GM19193 (cell line): Measurements from ENCODE around the gene ZFC3H1.

ENCODE experiments used
- POLR2A ChIP-seq: IDR thresholded peaks from 4 replicates; pipeline ENCODE4 v1.6.1; 2011; ENCODE audit not compliant: insufficient read depth, insufficient read length; ENCODE audit errors: extremely low read depth

The ZFC3H1 gene

DNA sequence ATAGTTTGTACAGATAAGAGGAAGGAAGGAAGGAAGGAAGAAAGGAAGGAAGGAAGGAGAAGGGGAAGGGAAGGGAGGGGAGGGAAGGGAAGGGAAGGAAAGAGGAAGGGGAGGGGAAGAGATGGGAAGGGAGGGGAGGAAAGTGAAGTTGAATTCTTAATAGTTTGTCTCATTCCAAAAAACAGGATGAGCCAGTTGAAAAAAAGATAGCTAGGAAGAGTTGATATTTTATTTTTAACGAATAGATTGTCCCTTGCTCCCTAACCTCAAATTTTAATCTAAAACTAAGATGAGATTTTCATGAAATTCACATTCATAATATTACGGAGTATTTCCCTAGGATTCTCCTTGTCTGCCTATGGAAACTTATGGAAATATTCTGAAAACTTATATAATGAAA is 80.7 kb downstream of the ZFC3H1 start:
- no peak for TF ChIP-seq POLR2A

DNA sequence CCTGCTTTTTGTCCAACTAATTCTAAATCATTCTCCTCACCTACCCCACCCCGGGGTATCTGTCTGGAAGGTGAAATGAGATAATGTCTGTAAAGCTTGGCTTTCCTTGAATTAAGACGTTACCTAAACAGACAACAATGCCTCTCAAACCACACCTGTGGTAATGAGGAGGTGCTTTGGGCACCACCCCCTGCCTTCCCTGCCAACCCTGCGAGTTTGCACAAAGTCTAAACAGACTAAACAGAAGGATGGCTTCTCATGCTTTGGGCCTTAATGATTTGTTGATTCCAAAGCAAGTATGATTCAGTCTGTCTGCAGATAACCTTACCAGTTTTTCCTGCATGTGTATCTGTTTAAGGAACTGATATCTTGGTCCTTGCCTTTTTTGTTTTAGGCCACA is 82.4 kb downstream of the ZFC3H1 start:
- no peak for TF ChIP-seq POLR2A

DNA sequence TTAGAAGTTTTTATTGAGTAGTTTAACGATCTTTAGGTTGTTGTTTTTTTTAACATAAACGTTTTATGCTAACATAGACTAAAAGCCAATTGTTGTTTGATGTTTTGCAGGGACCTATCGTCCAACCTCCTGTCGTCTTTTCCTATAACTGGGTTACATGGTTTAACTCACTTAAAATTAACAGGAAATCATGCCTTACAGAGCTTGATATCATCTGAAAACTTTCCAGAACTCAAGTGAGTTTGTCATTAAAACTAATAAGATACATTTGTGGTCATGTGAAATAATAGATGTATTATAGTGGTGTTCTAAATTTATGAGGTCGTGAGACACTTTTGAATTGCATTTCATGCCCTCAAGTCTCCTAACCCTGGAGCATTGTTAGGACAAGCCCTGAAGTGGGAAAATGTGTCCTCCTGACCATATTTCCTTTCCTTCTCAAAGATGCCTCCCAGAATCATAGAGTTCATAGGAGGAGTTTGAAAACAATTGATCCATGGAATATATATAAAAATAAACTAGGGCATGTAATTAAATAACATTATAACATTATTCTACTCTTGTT is 84.9 kb downstream of the ZFC3H1 start:
- TF ChIP-seq POLR2A: no peak

DNA sequence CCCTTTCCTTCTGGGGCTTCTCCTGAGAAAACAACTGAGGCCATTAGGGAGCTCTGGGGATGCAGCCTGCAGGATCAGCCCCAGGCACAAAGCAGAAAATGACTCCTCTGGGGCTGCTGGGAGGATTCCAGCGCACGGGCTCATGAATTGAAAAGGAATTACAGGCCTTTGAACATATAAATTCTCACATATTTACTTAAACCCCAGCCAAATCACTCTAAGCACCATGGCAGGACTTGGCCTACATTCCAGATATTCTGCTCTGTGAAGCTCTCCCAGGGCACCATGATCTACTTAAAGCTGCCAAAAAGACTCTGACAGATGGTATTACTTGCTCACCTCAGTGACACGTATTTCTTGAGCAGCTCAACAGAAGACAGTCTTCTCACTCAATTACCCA is 87.2 kb downstream of the ZFC3H1 start:
- TF ChIP-seq POLR2A: no peak

DNA sequence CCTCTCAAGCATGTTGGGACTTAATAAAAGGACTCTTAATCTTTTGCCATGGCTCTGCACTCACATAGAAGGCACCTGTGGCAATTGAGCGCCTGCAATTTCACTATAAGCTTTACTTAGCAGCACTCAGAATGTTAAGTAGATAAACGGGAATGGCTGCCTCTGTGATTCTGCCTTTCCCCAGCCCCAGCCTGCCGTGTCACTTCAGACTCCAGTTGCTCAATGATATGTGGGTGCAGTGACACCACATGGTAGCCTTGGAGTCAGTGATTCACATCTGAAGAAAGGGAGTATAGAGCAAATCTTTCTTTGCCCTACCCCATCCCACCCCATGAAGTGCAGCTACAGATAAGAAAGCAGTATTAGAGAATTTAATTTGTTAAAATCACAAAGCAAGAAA is 96.1 kb downstream of the ZFC3H1 start:
- no peak for TF ChIP-seq POLR2A

DNA sequence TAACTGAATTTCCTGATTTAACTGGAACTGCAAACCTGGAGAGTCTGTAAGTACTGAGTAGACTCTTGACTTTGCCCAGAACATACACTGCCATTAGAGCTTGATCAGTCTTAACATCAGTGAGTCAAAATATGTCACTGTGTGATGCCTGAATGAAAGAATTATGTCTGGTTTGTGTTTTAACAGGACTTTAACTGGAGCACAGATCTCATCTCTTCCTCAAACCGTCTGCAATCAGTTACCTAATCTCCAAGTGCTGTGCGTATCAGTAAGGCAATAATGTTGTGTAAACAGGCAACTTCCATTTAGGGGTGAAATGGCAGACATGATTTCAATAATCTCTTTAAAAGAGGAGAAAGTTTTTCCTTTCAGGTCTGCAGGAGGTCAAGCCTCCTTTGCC is 97.0 kb downstream of the ZFC3H1 start:
- no peak for TF ChIP-seq POLR2A

DNA sequence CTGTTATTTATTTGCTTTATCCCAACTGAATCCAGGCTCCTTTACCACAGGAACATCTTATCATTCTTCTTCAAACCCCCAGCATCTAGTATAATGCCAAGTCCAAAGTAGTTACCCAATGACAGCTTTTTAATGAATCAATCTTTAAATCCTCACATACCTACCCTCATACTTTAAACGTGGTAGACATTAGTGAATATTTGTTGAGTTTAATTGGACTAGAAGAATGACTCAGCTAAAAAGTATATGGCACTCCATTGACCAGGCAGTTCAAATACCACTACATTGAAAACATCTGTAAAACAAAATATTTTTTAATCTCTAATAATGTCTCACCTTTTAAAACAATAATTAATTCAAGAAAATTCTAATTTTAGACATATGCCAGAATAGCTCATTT is 98.1 kb downstream of the ZFC3H1 start:
- no peak for TF ChIP-seq POLR2A

DNA sequence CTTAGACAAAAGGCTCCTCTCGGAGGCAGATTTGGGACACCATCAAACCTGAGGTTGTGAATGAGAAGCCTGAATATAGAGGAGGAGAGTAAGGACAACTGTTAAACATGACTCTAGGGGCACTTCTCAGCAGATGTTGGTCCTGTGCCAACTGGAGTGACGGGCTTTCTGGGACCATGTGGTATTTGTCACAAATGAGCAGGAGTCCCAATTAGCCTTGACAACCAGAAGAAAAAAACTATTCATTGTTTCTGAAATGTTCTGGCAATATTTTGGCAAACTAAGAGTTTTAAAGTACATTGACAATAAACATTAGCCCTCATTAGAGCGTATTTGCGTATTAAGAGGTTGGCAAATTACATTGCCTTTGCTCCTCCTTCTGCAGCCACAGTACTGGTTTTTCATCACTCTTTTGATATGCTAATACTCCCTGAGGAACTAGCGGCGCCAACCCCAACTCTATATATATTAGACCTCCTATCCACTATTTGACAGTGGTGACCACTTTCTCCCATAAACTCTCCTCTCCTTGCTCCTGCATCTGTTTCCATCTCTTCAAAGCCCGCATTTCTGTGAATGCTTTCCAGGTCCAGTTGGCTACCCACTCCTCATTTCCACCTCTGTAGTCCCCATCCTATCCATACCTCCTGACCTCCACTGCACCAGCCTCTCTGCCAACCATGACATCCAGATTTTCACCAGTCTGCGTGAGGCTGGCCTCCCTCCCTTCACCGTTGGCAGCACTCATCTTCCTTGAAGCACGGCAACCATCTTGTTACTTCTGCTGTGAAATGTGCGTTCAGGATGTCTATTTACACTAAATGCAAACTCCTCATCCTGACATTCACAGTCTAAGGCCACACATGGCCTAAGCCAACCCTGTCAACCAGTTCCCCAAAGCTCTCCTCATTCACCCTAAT is 100.7 kb downstream of the ZFC3H1 start:
- TF ChIP-seq POLR2A: no peak
